NCI-H82 treated with DMSO at 0.1 percent for 48 hours (cell line): Measurements from ENCODE around the gene MTUS2.

Source experiments
- DNase-seq: peaks from one replicate; lab custom pipeline; 2025; ENCODE audit not compliant: unreplicated experiment; lab: John Stamatoyannopoulos, UW

MTUS2 gene

DNA sequence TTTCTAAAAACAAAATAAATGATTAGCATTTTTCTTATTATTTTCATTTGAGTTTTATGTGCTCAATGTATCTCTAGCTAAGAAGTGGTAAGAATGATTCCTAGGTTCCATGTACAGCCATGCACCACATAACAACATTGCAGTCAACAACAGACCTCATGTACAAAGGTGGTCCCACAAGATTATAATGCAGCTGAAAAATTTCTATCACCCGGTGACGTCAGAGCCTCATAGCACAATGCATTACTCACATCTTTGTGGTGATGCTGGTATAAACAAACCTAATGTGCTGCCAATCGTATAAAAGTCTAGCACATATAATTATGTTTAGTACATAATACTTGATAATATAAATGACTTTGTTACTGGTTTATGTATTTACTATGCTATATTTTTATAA lies 654.9 kb downstream of the MTUS2 start:
- DNase-seq = no peak

DNA sequence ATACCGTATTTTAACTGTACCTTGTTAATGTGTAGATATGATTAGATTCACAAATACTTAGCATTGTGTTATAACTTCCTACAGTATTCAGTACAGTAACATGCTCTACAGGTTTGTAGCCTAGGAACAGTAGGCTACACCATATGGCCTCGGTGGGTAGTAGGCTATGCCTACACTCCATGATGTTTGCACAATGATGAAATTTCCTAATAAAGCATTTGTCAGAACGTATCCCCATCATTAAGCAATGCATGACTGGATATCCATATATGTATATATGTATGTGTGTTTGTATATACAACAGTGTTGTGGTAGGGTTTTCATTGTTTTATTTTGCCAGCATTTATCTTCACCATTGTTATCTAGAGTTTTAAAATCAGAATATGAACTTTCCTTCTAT lies 655.9 kb downstream of the MTUS2 start:
- DNase-seq = no peak

- DNase-seq = no peak
Observed at GRCh38 chr13:29479716-29480492, 659.8 kb downstream of the MTUS2 start.

GRCh38 chr13:29480893-29481525 lies 660.9 kb downstream of the MTUS2 start:
- no peak for DNase-seq

DNA sequence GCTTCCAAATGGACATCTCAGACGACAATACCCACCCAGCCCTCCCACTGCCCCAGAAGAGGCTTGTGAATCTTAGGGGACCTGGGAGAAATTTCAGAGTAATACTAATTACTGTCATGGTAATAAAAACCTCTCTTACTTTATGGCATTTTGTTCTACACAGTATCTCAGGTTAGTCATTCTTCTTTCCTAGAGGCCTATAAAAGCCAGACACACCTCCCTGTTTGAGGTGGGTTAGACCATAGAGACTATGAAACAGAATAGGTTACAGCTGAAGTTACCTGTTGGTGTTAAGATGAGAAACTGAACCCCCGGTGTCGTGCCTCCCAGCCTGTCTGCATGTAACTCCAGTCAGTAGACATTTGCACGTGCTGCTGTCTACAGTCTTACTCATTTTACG lies 661.5 kb downstream of the MTUS2 start:
- no peak for DNase-seq

GRCh38 chr13:29482504-29482903 lies 662.4 kb downstream of the MTUS2 start:
- DNase-seq = no peak

- DNase-seq = no peak
Observed at GRCh38 chr13:29483211-29483610, 663.1 kb downstream of the MTUS2 start.

DNA sequence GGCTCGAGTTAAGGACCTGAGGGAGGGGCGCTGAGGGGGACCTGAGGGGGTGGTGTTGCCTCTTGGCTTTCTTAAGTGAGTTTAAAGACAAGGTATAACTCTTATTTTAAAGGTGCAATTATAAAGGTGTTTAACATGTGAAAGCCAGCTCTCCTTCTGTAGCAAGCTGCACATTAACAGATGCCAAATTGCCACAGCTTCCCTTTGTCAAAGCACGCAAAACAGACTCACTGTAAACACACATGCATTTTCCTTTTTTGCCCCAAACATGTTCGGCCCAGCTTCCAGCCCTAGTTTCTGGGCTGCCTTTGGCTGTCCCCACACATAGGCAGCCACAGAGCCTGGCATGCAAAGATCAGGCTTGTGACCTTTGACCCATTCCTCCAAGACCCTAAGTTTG lies 663.5 kb downstream of the MTUS2 start:
- no peak for DNase-seq

- no peak for DNase-seq
Observed at GRCh38 chr13:29484236-29484635, 664.1 kb downstream of the MTUS2 start.

DNA sequence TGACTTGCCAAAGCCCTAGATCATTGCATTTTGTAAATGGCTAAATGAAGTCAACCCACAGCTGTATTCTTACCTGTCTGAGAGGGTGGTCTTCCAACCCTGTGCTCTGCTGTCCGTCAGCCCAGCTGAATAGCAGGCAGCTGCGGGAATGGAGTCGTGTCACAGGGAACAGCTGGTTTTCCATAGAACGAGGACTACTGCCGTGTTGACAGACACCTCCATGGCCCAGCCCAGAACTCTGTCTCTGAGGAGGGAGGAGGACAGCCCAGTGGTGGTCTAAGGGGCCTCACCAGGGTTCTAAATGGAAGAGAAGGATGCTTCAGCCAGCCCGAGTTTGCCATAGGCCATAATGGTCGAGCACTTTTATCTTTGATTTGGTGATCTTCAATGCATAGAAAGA lies 664.7 kb downstream of the MTUS2 start:
- DNase-seq = no peak

GRCh38 chr13:29486551-29486950 lies 666.4 kb downstream of the MTUS2 start:
- no peak for DNase-seq

GRCh38 chr13:29487466-29488454 lies 667.6 kb downstream of the MTUS2 start:
- DNase-seq = no peak

GRCh38 chr13:29489650-29490560 lies 669.8 kb downstream of the MTUS2 start:
- no peak for DNase-seq

DNA sequence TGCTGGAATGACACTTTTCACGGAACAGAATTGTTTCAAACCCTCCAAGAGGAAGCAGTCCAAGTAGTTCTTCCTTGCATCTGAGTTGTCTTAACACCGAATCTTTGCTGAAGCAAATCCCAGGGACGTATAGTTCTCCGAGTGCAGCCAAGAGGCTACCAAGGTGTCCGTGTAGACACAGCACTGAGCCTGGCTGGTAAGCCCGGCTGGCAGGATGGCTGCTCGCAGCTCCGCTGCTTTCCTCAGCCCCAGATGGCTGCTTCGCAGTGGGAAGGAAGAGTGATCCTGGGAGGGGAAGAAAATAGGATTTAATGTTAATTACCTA lies 670.4 kb downstream of the MTUS2 start:
- no peak for DNase-seq

GRCh38 chr13:29491248-29491647 lies 671.1 kb downstream of the MTUS2 start:
- no peak for DNase-seq

GRCh38 chr13:29493796-29494195 lies 673.7 kb downstream of the MTUS2 start:
- no peak for DNase-seq

DNA sequence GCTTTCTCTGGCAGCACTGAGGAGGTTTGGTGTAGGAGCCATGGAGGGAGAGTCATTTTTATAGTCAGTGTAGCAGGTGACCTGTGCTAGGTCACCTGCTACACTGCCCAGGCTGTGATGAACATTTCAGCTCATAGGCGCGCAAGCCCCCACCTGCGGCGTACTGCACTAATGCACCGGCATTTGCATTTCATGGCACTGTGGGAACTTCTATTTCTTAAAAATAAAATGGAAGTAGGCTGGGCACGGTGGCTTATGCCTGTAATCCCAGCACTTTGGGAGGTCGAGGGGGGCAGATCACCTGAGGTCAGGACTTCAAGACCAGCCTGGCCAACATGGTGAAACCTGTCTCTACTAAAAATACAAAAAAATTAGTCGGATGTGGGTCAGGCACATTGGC lies 674.4 kb downstream of the MTUS2 start:
- DNase-seq = no peak

- DNase-seq = no peak
Observed at GRCh38 chr13:29496241-29496712, 676.1 kb downstream of the MTUS2 start.

DNA sequence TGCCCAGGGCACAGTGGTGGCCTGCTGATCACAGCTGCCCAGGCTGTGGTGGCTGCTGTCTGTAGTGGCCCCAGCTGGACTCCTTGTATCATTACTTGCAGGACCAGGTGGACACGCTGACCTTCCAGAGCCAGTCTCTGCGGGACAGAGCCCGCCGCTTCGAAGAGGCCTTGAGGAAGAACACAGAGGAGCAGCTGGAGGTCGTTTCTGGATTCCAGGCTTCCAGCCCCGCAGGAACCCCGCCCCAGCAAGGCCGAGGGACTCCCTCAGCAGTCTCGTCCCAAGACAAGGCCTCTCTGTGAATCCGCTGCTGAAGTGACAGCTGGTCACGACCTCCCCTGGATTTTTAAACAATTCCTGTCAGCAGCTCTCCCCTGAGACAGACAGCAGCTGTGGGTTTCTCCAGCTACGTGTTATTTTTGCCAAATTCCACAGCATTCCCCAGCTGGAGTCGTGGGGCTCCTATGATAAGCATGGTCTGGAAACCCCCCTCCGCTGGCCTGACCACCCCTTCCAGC lies 677.1 kb downstream of the MTUS2 start:
- no peak for DNase-seq

GRCh38 chr13:29498426-29499040 lies 678.4 kb downstream of the MTUS2 start:
- DNase-seq = no peak
